CD4-positive, alpha-beta T cell (primary cell): Measurements from ENCODE around the gene SYNRG. TPM values are rescaled to one million over a fixed set of nuclear protein-coding genes. Genes with fewer than 3 reads are reported as not detected.

Experiments used
- ATAC-seq: fragments of 200-7000 bp; cut with Tn5 transposase; one replicate; pipeline ENCODE4 v1.10.0; 2022; ENCODE audit warnings: mild to moderate bottlenecking; ENCODE audit not compliant: poor library complexity
- CTCF ChIA-PET: fragments of 350-600 bp; sonication (Branson Sonifier 250); formaldehyde crosslinking; loops from one replicate; lab custom pipeline; 2021; ENCODE audit warnings: antibody characterized with exemption, inconsistent platforms; lab: Charles Lee
- POLR2A ChIA-PET: fragments of 350-600 bp; sonication (Branson Sonifier 250); formaldehyde crosslinking; loops from one replicate; lab custom pipeline; 2021; ENCODE audit warnings: antibody characterized with exemption, inconsistent platforms; lab: Charles Lee
- DNase-seq, 14 experiments: peaks; one replicate each; pipeline ENCODE4 v3.0.0-alpha.2; 2013 to 2020; ENCODE audit warnings: mixed read lengths in 2 of 14
- H3K27ac ChIP-seq, 2 donors: one replicate each; pipeline versions ENCODE4 v1.5.1 to v1.7.0; 2013; ENCODE audit warnings: low read length in 2 of 2, low read depth in 1 of 2, mild to moderate bottlenecking in 1 of 2
- H3K27me3 ChIP-seq, 2 experiments: 1 replicate in 1 of 2; 2 replicates in 1 of 2; pipeline versions ENCODE4 v1.6.1 to v1.7.0; 2013; ENCODE audit warnings: low read length in 2 of 2, control low read depth in 1 of 2, mild to moderate bottlenecking in 1 of 2, moderate library complexity in 1 of 2; ENCODE audit not compliant: insufficient read depth in 2 of 2, control insufficient read depth in 1 of 2
- H3K36me3 ChIP-seq: one replicate; pipeline ENCODE4 v1.6.1; 2013; ENCODE audit warnings: low read length, control low read depth; ENCODE audit not compliant: insufficient read depth
- H3K4me1 ChIP-seq: one replicate; pipeline ENCODE4 v1.6.1; 2013; ENCODE audit warnings: low read length, control low read depth; ENCODE audit not compliant: insufficient read depth
- H3K4me3 ChIP-seq: one replicate; pipeline ENCODE4 v1.5.1; 2013; ENCODE audit warnings: mild to moderate bottlenecking, low read length, moderate library complexity
- H3K9me3 ChIP-seq, 2 experiments: 1 replicate in 1 of 2; 2 replicates in 1 of 2; pipeline versions ENCODE4 v1.6.1 to v1.7.0; 2013; ENCODE audit warnings: low read length in 2 of 2, mild to moderate bottlenecking in 2 of 2, control low read depth in 1 of 2, moderate library complexity in 1 of 2; ENCODE audit not compliant: control insufficient read depth in 1 of 2, insufficient read depth in 1 of 2
- H3K27ac Mint-ChIP-seq: one replicate; pipeline ENCODE4 v1.8.0; 2020; ENCODE audit warnings: mixed read lengths
- H3K27me3 Mint-ChIP-seq: one replicate; pipeline ENCODE4 v1.8.0; 2021; ENCODE audit warnings: mixed read lengths
- H3K36me3 Mint-ChIP-seq: one replicate; pipeline ENCODE4 v1.8.0; 2021; ENCODE audit warnings: low read depth, mixed read lengths
- H3K4me1 Mint-ChIP-seq: one replicate; pipeline ENCODE4 v1.8.0; 2021; ENCODE audit warnings: low read depth, mixed read lengths
- H3K4me3 Mint-ChIP-seq: one replicate; pipeline ENCODE4 v1.8.0; 2020; ENCODE audit warnings: mild to moderate bottlenecking, mixed read lengths
- H3K9me3 Mint-ChIP-seq: one replicate; pipeline ENCODE4 v1.8.0; 2020; ENCODE audit warnings: mixed read lengths
- CTCF ChIP-seq: fragments of 200-600 bp; IDR thresholded peaks from one replicate; pipeline ENCODE4 v1.8.0; 2022; ENCODE audit warnings: antibody characterized with exemption, mild to moderate bottlenecking
- intact Hi-C, 2 experiments: fragments of 100-400 bp; cut with DNase I in 1 of 2; cut with micrococcal nuclease in 1 of 2; formaldehyde crosslinking; loops; one replicate each; pipeline versions ENCODE4 v1.15.1 to v1.9.0; 2023 to 2025; cut with DNase I, micrococcal nuclease
- total RNA-seq, 174 experiments: library from RNA in 2 of 174; stranded (reverse) in 2 of 174; gene quantifications; one replicate each; pipeline ENCODE4 v1.2.3 and lab custom pipeline; 2021 to 2026

SYNRG gene
- total RNA-seq, 2 experiments from 2014 or later, result 40.0 to 45.8 TPM

- H3K27ac Mint-ChIP-seq, result no peak overlapping the region
- ATAC-seq, result no peak
Observed at GRCh38 chr17:37532756-37533155, 76.5 kb downstream of the SYNRG start.

GRCh38 chr17:37530420-37530819 lies 78.8 kb downstream of the SYNRG start:
- Histone ChIP-seq H3K36me3 (peaks cover 77% of the 10 kb centered on the region), H3K4me1 (no peaks in the 10 kb centered on the region), H3K27ac (no peak overlapping the region), H3K9me3 (no peaks in the 10 kb centered on the region), H3K4me3 (no peak overlapping the region), H3K27me3 (no peaks in the 10 kb centered on the region)
- H3K4me3 Mint-ChIP-seq, result no peak overlapping the region
- no peaks in the 10 kb centered on the region for H3K9me3 Mint-ChIP-seq
- intact Hi-C loops, result no loop called here
- ChIA-PET CTCF (no interaction called here), POLR2A (no interaction called here)
- peaks cover 6% of the 10 kb centered on the region for H3K4me1 Mint-ChIP-seq
- TF ChIP-seq CTCF, result no peak
- H3K27me3 Mint-ChIP-seq, result no peaks in the 10 kb centered on the region
- DNase-seq (no peak), ATAC-seq (no peak)
- peak overlapping the region; percentile 67 for H3K27ac Mint-ChIP-seq
- H3K36me3 Mint-ChIP-seq, result peaks cover 75% of the 10 kb centered on the region

More at GRCh38 chr17:37532756-37533155, 76.5 kb downstream of the SYNRG start:
- intact Hi-C loops, result no loop called here
- ChIA-PET CTCF (no interaction called here), POLR2A (no interaction called here)
- Histone ChIP-seq H3K27ac (no peak overlapping the region), H3K4me3 (no peak overlapping the region), H3K36me3 (peaks cover 85% of the 10 kb centered on the region), H3K9me3 (no peaks in the 10 kb centered on the region), H3K4me1 (no peaks in the 10 kb centered on the region), H3K27me3 (no peaks in the 10 kb centered on the region)
- no peak for DNase-seq
- no peak for TF ChIP-seq CTCF
- Mint-ChIP-seq H3K4me3 (no peak overlapping the region), H3K9me3 (no peaks in the 10 kb centered on the region), H3K27me3 (no peaks in the 10 kb centered on the region), H3K36me3 (peaks cover 80% of the 10 kb centered on the region), H3K4me1 (no peaks in the 10 kb centered on the region)

- no peaks in the 10 kb centered on the region for H3K27me3 ChIP-seq
- TF ChIP-seq CTCF, result peak; percentile 65
- peak overlapping the region; percentile 37 for H3K27ac Mint-ChIP-seq
- H3K4me3 Mint-ChIP-seq, result no peak overlapping the region
- H3K4me1 Mint-ChIP-seq, result peaks cover 17% of the 10 kb centered on the region
- H3K9me3 ChIP-seq, result no peaks in the 10 kb centered on the region
- no peaks in the 10 kb centered on the region for H3K27me3 Mint-ChIP-seq
- ChIA-PET POLR2A (no interaction called here), CTCF (interaction anchor here (0.7 to 1.0 kb wide), 2 partner anchors 30 to 82 kb away, joined by 3 to 5 read pairs; partner anchors contain the start of gene SYNRG)
- no peaks in the 10 kb centered on the region for H3K4me1 ChIP-seq
- no peaks in the 10 kb centered on the region for H3K9me3 Mint-ChIP-seq
- no peak overlapping the region for H3K4me3 ChIP-seq
- intact Hi-C loops, result loop anchor here (2.0 to 10.0 kb wide), 5 partner anchors 80 to 317 kb away; partner anchors contain the start of gene SYNRG (in 1 of the 2)
- H3K36me3 Mint-ChIP-seq, result peaks cover 84% of the 10 kb centered on the region
- no peak overlapping the region for H3K27ac ChIP-seq
- ATAC-seq, result peak; percentile 87
- peak in 6 of 14 experiments; percentile 5 to 65 (median 40) for DNase-seq
- H3K36me3 ChIP-seq, result peaks cover 78% of the 10 kb centered on the region
Observed at GRCh38 chr17:37527249-37527851, 81.9 kb downstream of the SYNRG start.
